Activated CD8-positive, alpha-beta T cell treated with anti-CD3 and anti-CD28 coated beads for 36 hours (primary cell): ENCODE measurements around the gene CYFIP2. TPM values are rescaled to one million over a fixed set of nuclear protein-coding genes. Genes with fewer than 3 reads are reported as not detected.

ENCODE experiments used
- ATAC-seq: fragments of 200-7000 bp; cut with Tn5 transposase; one replicate; pipeline ENCODE4 v1.10.0; 2021; ENCODE audit warnings: mild to moderate bottlenecking, moderate library complexity
- CTCF ChIA-PET: fragments of 350-600 bp; sonication (Branson Sonifier 250); formaldehyde crosslinking; loops from one replicate; lab custom pipeline; 2021; ENCODE audit warnings: antibody characterized with exemption; lab: Charles Lee
- POLR2A ChIA-PET: fragments of 350-600 bp; sonication (Branson Sonifier 250); formaldehyde crosslinking; loops from one replicate; lab custom pipeline; 2021; ENCODE audit warnings: antibody characterized with exemption; lab: Charles Lee
- DNase-seq: peaks from one replicate; pipeline ENCODE4 v3.0.0-alpha.2; 2020
- H3K27ac Mint-ChIP-seq: one replicate; pipeline ENCODE4 v1.8.0; 2021; ENCODE audit warnings: mild to moderate bottlenecking, mixed read lengths
- H3K27me3 Mint-ChIP-seq: one replicate; pipeline ENCODE4 v1.8.0; 2021; ENCODE audit warnings: mixed read lengths
- H3K36me3 Mint-ChIP-seq: one replicate; pipeline ENCODE4 v1.8.0; 2021; ENCODE audit warnings: low read depth, mixed read lengths
- H3K4me1 Mint-ChIP-seq: one replicate; pipeline ENCODE4 v1.8.0; 2021; ENCODE audit warnings: low read depth, mixed read lengths
- H3K4me3 Mint-ChIP-seq: one replicate; pipeline ENCODE4 v1.8.0; 2021; ENCODE audit warnings: mild to moderate bottlenecking, moderate library complexity, mixed read lengths
- H3K9me3 Mint-ChIP-seq: one replicate; pipeline ENCODE4 v1.8.0; 2021; ENCODE audit warnings: mixed read lengths
- CTCF ChIP-seq: fragments of 200-600 bp; IDR thresholded peaks from one replicate; pipeline ENCODE4 v1.8.0; 2022; ENCODE audit warnings: antibody characterized with exemption, mild to moderate bottlenecking
- intact Hi-C: fragments of 100-400 bp; cut with micrococcal nuclease; formaldehyde crosslinking; loops from one replicate; pipeline ENCODE4 v1.10.0; 2022
- total RNA-seq, 2 experiments: library from RNA; stranded (reverse); gene quantifications; one replicate each; pipeline ENCODE4 v1.2.3, GENCODE V29; 2021

Gene CYFIP2
- total RNA-seq, 2 experiments from 2014 or later = 350 to 351 TPM

DNA sequence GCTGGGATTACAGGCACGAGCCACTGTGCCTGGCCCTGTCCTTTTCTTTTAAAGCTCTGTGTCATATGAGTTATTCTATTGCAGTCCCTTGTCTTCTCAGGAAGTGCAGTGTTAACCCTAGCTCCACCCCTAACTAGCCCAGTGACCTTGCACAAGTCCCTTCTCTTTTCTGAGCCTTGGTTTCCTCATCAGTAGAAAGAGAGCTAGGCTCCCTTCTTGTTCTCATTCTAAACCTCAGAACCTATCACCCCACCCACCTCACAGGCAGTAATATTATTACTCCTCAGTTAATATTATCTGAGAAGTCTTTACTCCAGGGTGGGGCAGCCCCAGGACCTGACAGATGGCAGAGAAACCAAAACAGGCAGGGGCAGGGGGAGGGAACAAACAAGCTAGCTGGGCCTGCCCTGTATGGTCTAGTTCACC is 7.2 kb downstream of the CYFIP2 start:
- Mint-ChIP-seq H3K4me3 (peak overlapping the region; percentile 83), H3K9me3 (no peaks in the 10 kb centered on the region), H3K27ac (peak overlapping the region; percentile 98), H3K4me1 (peaks cover 86% of the 10 kb centered on the region), H3K36me3 (peaks cover 73% of the 10 kb centered on the region), H3K27me3 (no peaks in the 10 kb centered on the region)
- POLR2A ChIA-PET = interaction anchor here (0.6 to 3.9 kb wide), 20 partner anchors 8 to 459 kb away, joined by 3 to 52 read pairs (median 10); partner anchors contain the start of genes ITK and MED7
- no peak for TF ChIP-seq CTCF
- peak; percentile 74 for DNase-seq
- ATAC-seq = peak; percentile 50
- intact Hi-C loops = loop anchor here (5.0 kb wide), 2 partner anchors 51 to 101 kb away; no protein-coding TSS in a partner anchor
- CTCF ChIA-PET = interaction anchor here (0.8 to 2.9 kb wide), 13 partner anchors 10 to 124 kb away, joined by 3 to 22 read pairs (median 3); partner anchors contain the start of gene ITK

- POLR2A ChIA-PET = interaction anchor here (1.0 to 2.5 kb wide), 4 partner anchors 9 to 19 kb away, joined by 3 to 8 read pairs (median 4); partner anchors contain the start of gene CYFIP2
- Mint-ChIP-seq H3K4me1 (peaks cover 88% of the 10 kb centered on the region), H3K36me3 (peaks cover 68% of the 10 kb centered on the region), H3K27ac (peak overlapping the region; percentile 41), H3K9me3 (no peaks in the 10 kb centered on the region), H3K4me3 (no peak overlapping the region), H3K27me3 (no peaks in the 10 kb centered on the region)
- intact Hi-C loops = loop anchor here (5.0 kb wide), 1 partner anchor 77 kb away; no protein-coding TSS in a partner anchor
- CTCF ChIA-PET = interaction anchor here (1.0 kb wide), 1 partner anchor 15 kb away, joined by 3 read pairs; no protein-coding TSS in a partner anchor
- TF ChIP-seq CTCF = no peak
- ATAC-seq (no peak), DNase-seq (no peak)
Measured at GRCh38 chr5:157275403-157275802, 9.5 kb downstream of the CYFIP2 start.

DNA sequence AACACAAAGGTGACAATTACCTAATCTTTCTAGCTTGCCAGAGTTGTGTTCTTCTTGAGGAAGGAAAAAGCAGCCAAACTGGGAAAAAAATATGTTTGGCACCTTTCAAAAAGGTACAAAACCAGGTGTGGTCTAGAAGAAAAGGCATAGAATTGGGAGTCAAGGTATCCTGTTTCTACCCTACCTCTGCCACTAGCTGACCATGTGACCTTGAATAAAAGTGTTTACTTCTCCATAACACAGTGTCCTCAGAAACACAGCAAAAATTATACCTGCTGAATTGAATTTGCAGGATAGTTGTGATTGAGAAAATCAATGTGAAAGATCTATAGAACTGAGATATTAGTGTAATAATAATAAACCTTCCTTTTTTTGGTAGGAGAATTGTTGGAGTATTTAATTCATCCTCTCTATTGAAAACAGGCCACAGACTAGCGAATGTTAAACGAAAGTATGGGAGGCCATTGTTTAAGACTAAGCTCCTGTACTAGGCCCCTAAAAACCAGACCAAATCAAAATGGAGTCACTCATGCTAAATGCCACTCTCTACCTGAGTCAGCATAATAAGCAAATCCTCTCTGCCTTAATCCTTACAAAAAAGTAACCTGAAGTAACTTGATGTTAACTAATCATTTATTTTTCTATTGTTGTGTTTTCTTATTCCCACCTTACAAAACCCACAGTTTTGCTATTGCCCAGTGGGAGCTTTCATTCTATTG is 12.6 kb downstream of the CYFIP2 start:
- Mint-ChIP-seq H3K4me1 (peaks cover 91% of the 10 kb centered on the region), H3K27me3 (no peaks in the 10 kb centered on the region), H3K4me3 (no peak overlapping the region), H3K36me3 (peaks cover 64% of the 10 kb centered on the region), H3K9me3 (peaks cover 6% of the 10 kb centered on the region), H3K27ac (peak overlapping the region; percentile 32)
- intact Hi-C loops = loop anchor here (5.0 kb wide), 1 partner anchor 74 kb away; no protein-coding TSS in a partner anchor
- ChIA-PET CTCF (interaction anchor here (0.8 to 1.2 kb wide), 5 partner anchors 42 to 130 kb away, joined by 3 read pairs; no protein-coding TSS in a partner anchor), POLR2A (interaction anchor here (1.7 to 2.7 kb wide), 2 partner anchors 10 to 39 kb away, joined by 4 to 8 read pairs; no protein-coding TSS in a partner anchor)
- ATAC-seq = no peak
- no peak for TF ChIP-seq CTCF
- no peak for DNase-seq

DNA sequence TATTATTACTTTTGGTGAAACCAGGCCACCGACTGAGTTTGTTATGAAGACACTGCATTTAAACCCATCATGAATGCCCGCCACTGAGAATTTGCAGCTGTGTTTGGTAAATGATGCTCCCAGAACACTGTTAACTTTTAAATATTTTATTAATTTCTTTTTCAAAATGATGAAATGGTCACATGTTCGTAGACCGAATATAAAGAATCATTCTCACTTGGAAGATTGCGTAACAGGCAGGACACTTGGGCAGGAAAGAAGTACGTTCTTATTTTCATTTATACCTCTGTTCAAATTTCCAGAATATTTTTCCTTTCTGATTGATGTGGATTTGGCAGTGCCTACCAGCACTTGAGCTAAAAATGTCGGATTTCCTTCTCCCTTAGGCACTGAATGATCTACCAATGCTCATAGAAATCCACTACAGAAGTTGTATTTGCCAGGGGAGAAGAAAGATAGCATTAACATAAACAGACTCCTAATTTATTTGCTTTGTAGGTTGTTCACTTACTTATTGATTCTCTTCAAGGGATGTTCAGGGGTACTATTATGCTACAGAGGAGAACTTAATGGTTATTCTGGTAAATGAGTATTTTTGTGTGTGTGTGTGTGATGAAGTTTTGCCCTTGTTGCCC is 13.8 kb downstream of the CYFIP2 start:
- no peaks in the 10 kb centered on the region for H3K27me3 Mint-ChIP-seq
- ChIA-PET CTCF (interaction anchor here (0.8 to 1.3 kb wide), 4 partner anchors 16 to 131 kb away, joined by 3 to 4 read pairs (median 3); no protein-coding TSS in a partner anchor), POLR2A (interaction anchor here (1.7 to 2.7 kb wide), 3 partner anchors 11 to 41 kb away, joined by 4 to 8 read pairs (median 4); no protein-coding TSS in a partner anchor)
- no peak for ATAC-seq
- peak overlapping the region; percentile 82 for H3K27ac Mint-ChIP-seq
- H3K36me3 Mint-ChIP-seq = peaks cover 60% of the 10 kb centered on the region
- peaks cover 91% of the 10 kb centered on the region for H3K4me1 Mint-ChIP-seq
- H3K4me3 Mint-ChIP-seq = no peak overlapping the region
- DNase-seq = no peak
- no peak for TF ChIP-seq CTCF
- intact Hi-C loops = loop anchor here (5.0 kb wide), 1 partner anchor 73 kb away; no protein-coding TSS in a partner anchor
- H3K9me3 Mint-ChIP-seq = peaks cover 6% of the 10 kb centered on the region
